C4-2B (cell line): Measurements from ENCODE around the gene GMNN.

Source experiments
- CTCF ChIP-seq: fragments of 450-650 bp; conservative IDR thresholded peaks from 2 replicates; pipeline ENCODE4 v1.5.1; 2017; ENCODE audit warnings: mild to moderate bottlenecking
- ZFX ChIP-seq: fragments of 450-650 bp; IDR thresholded peaks from 2 replicates; pipeline ENCODE4 v1.6.1; 2017

GRCh38 chr6:24755279-24755678 is 19.5 kb upstream of the GMNN start:
- TF ChIP-seq CTCF: no peak
- no peak for TF ChIP-seq ZFX
